Calu3 (cell line): ENCODE data around the gene DNAH5. TPM values are rescaled to one million over a fixed set of nuclear protein-coding genes. Genes with fewer than 3 reads are reported as not detected.

Experiments used
- BruUV-seq: library from RNA; stranded (reverse); fragments of 400-500 nt; replicated peaks from 2 replicates; lab custom pipeline; 2021; lab: Mats Ljungman, UMichigan
- CTCF ChIA-PET: fragments of 300-600 bp; sonication (Branson Sonifier 250); formaldehyde crosslinking; loops from one replicate; lab custom pipeline; 2022; ENCODE audit warnings: antibody characterized with exemption; lab: Charles Lee
- DNase-seq: peaks from one replicate; pipeline ENCODE4 v3.0.0; 2022
- H3K27ac Mint-ChIP-seq: one replicate; pipeline ENCODE4 v1.8.0; 2022; ENCODE audit warnings: mixed read lengths; ENCODE audit not compliant: unreplicated experiment
- H3K27me3 Mint-ChIP-seq: one replicate; pipeline ENCODE4 v1.8.0; 2022; ENCODE audit warnings: mixed read lengths; ENCODE audit not compliant: unreplicated experiment
- H3K36me3 Mint-ChIP-seq: one replicate; pipeline ENCODE4 v1.8.0; 2022; ENCODE audit warnings: mild to moderate bottlenecking, moderate library complexity, mixed read lengths; ENCODE audit not compliant: insufficient read depth, unreplicated experiment
- H3K4me1 Mint-ChIP-seq: one replicate; pipeline ENCODE4 v1.8.0; 2022; ENCODE audit warnings: mild to moderate bottlenecking, low read depth, mixed read lengths; ENCODE audit not compliant: unreplicated experiment
- H3K4me3 Mint-ChIP-seq: one replicate; pipeline ENCODE4 v1.8.0; 2022; ENCODE audit warnings: mild to moderate bottlenecking, low read depth, moderate library complexity, mixed read lengths; ENCODE audit not compliant: unreplicated experiment
- H3K9me3 Mint-ChIP-seq: one replicate; pipeline ENCODE4 v1.8.0; 2022; ENCODE audit warnings: low read depth, mixed read lengths; ENCODE audit not compliant: unreplicated experiment
- intact Hi-C: fragments of 100-400 bp; cut with micrococcal nuclease; formaldehyde crosslinking; loops from one replicate; pipeline ENCODE4 v1.10.0; 2022; ENCODE audit not compliant: unreplicated experiment
- total RNA-seq: library from RNA; stranded (reverse); gene quantifications from 2 replicates; pipeline ENCODE4 v1.2.3, GENCODE V29; 2022
- TF ChIP-seq, protein P1 (sequence below): fragments of 200-600 bp; IDR thresholded peaks from one replicate; pipeline ENCODE4 v1.8.0; 2022; ENCODE audit warnings: antibody characterized with exemption; ENCODE audit not compliant: unreplicated experiment

Gene DNAH5
- total RNA-seq, 1 experiment from 2014 or later: 5.8 TPM

DNA sequence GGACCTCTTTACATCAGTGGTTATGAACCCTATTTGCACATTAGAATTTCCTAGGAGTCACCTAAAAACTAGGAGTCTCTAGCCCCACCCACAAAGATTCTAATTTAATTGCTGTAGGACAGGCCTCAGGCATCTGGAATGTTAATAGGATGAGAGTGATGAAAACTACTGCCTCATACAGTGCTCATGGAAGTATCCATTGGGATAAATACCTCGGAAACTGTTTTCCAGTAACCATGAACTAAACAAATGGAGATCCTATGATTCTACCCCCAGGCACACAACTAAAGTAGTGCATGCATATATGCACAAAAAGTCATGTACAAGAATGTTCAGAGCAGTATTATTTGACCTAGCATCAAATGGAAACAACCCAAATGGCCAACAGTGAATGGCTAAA lies 286.3 kb downstream of the DNAH5 start:
- DNase-seq: no peak
- H3K9me3 Mint-ChIP-seq: no peaks in the 10 kb centered on the region
- CTCF ChIA-PET: interaction anchor here (0.6 kb wide), 1 partner anchor 179 kb away, joined by 4 read pairs; no protein-coding TSS in a partner anchor
- no peaks in the 10 kb centered on the region for H3K4me1 Mint-ChIP-seq
- intact Hi-C loops: no loop called here
- no peaks in the 10 kb centered on the region for H3K36me3 Mint-ChIP-seq
- no TSS peak for BruUV-seq
- H3K4me3 Mint-ChIP-seq: no peak overlapping the region
- no peak overlapping the region for H3K27ac Mint-ChIP-seq
- TF ChIP-seq, protein P1, sequence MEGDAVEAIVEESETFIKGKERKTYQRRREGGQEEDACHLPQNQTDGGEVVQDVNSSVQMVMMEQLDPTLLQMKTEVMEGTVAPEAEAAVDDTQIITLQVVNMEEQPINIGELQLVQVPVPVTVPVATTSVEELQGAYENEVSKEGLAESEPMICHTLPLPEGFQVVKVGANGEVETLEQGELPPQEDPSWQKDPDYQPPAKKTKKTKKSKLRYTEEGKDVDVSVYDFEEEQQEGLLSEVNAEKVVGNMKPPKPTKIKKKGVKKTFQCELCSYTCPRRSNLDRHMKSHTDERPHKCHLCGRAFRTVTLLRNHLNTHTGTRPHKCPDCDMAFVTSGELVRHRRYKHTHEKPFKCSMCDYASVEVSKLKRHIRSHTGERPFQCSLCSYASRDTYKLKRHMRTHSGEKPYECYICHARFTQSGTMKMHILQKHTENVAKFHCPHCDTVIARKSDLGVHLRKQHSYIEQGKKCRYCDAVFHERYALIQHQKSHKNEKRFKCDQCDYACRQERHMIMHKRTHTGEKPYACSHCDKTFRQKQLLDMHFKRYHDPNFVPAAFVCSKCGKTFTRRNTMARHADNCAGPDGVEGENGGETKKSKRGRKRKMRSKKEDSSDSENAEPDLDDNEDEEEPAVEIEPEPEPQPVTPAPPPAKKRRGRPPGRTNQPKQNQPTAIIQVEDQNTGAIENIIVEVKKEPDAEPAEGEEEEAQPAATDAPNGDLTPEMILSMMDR: no peak
- peaks cover 23% of the 10 kb centered on the region for H3K27me3 Mint-ChIP-seq

DNA sequence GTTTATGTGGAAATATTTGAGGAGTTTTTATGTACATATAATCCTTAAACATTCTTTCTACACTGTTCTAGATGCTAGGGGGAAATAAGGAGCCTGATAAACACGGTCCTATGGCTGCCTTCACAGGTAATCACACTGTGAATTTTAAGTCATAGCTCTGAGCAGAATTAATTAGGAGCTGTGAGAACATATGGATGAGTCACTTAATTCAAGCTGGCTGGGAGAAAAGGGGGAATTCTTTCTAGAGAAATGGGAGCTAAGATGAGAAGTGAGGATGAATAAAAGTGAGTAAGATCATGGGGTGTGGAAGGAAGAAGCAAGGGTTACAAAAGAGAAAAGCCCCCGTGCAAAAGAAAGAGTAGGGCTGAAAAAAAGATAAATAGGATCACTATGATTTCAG lies 290.8 kb downstream of the DNAH5 start:
- no peaks in the 10 kb centered on the region for H3K9me3 Mint-ChIP-seq
- H3K36me3 Mint-ChIP-seq: no peaks in the 10 kb centered on the region
- H3K4me3 Mint-ChIP-seq: no peak overlapping the region
- intact Hi-C loops: no loop called here
- no peak for DNase-seq
- peaks cover 24% of the 10 kb centered on the region for H3K27me3 Mint-ChIP-seq
- TF ChIP-seq, protein P1: no peak
- CTCF ChIA-PET: interaction anchor here (0.7 kb wide), 1 partner anchor 173 kb away, joined by 5 read pairs; no protein-coding TSS in a partner anchor
- no TSS peak for BruUV-seq
- no peaks in the 10 kb centered on the region for H3K4me1 Mint-ChIP-seq
- no peak overlapping the region for H3K27ac Mint-ChIP-seq

DNA sequence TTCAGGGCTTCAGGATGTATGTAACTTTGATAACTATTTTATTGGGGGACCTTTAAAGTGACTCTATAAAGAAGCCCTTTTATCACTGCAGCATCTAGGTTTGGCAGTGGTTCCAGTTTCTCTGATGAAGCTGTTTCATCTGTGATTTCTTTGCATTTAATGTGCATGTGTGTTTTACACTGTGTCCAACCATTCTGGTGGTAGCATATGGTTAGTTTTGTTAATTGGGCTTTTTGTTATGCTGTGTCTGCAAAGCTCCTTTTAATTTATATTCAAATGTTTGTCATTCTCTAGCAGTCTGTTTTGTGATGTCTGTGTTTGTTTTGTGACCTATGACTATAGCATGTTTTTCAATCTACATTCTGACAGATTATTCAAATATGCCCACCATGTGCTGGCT lies 294.8 kb downstream of the DNAH5 start:
- intact Hi-C loops: no loop called here
- BruUV-seq: no TSS peak
- Mint-ChIP-seq H3K9me3 (no peaks in the 10 kb centered on the region), H3K36me3 (no peaks in the 10 kb centered on the region), H3K27ac (no peak overlapping the region), H3K4me3 (no peak overlapping the region), H3K27me3 (peaks cover 16% of the 10 kb centered on the region), H3K4me1 (no peaks in the 10 kb centered on the region)
- CTCF ChIA-PET: no interaction called here
- DNase-seq: no peak
- TF ChIP-seq, protein P1: no peak

DNA sequence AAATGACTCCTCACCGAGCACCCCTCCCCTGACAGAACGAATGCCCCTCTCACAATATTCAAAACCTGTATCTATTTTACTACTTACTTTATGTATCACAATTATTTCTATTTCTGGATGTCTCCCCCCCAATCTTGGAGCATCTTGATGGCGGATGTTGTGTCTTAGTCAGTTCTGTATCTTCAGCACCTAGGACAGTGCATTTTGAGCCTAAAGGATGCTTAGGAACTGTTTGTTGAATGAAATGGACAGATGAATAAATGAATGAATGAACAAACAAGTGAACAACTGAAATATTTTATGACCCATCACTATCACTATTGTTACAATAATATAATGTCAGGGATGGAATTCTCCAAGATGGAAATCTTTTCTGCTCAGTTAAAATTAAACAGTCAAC lies 295.7 kb downstream of the DNAH5 start:
- BruUV-seq: no TSS peak
- Mint-ChIP-seq H3K4me1 (no peaks in the 10 kb centered on the region), H3K27me3 (peaks cover 7% of the 10 kb centered on the region), H3K36me3 (no peaks in the 10 kb centered on the region), H3K27ac (no peak overlapping the region), H3K9me3 (no peaks in the 10 kb centered on the region), H3K4me3 (no peak overlapping the region)
- CTCF ChIA-PET: no interaction called here
- intact Hi-C loops: no loop called here
- TF ChIP-seq, protein P1: no peak
- DNase-seq: no peak
